Measurements from ENCODE around the gene NOC2L. TPM values are rescaled to one million over a fixed set of nuclear protein-coding genes. Genes with fewer than 3 reads are reported as not detected.

The NOC2L gene
- total RNA-seq, 1 donor from 2014 or later, result 106 TPM

DNA sequence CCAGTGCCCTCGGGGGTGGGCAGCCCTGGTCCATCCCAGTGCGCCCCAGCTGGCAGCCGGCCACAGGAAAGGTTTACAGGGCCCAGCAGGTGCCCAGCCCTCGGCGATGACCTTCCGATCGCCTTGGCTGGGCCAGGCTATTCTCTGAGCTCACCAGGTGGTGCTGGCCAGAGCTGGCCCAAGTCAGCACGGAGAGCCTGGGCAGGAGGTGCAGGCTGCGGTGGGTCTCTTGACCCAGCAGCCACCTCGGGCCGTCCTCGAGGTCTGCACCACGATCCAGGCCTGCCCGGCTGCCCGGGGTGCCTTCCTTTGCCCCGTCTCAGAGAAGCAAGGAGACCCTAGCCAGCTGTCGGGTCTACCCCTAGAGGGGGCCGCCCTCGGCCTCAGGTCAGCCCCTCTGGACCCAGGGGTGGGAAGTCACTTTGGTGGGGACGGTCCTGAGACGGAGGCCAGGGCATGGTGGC, 22.5 kb upstream of the NOC2L start:
- no peak for DNase-seq (ENCODE audit: low read depth, low spot score)
- Mint-ChIP-seq H3K36me3 (ENCODE audit: low read depth) (peaks cover 3% of the 10 kb centered on the region), H3K27me3 (ENCODE audit: low read depth) (peaks cover 36% of the 10 kb centered on the region), H3K4me1 (peaks cover 3% of the 10 kb centered on the region), H3K9me3 (peaks cover 3% of the 10 kb centered on the region), H3K27ac (ENCODE audit: unreplicated experiment) (no peak overlapping the region), H3K4me3 (no peak overlapping the region)
- TF ChIP-seq, protein P1, sequence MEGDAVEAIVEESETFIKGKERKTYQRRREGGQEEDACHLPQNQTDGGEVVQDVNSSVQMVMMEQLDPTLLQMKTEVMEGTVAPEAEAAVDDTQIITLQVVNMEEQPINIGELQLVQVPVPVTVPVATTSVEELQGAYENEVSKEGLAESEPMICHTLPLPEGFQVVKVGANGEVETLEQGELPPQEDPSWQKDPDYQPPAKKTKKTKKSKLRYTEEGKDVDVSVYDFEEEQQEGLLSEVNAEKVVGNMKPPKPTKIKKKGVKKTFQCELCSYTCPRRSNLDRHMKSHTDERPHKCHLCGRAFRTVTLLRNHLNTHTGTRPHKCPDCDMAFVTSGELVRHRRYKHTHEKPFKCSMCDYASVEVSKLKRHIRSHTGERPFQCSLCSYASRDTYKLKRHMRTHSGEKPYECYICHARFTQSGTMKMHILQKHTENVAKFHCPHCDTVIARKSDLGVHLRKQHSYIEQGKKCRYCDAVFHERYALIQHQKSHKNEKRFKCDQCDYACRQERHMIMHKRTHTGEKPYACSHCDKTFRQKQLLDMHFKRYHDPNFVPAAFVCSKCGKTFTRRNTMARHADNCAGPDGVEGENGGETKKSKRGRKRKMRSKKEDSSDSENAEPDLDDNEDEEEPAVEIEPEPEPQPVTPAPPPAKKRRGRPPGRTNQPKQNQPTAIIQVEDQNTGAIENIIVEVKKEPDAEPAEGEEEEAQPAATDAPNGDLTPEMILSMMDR (conservative IDR thresholded peaks at IDR 0.05), result no peak

DNA sequence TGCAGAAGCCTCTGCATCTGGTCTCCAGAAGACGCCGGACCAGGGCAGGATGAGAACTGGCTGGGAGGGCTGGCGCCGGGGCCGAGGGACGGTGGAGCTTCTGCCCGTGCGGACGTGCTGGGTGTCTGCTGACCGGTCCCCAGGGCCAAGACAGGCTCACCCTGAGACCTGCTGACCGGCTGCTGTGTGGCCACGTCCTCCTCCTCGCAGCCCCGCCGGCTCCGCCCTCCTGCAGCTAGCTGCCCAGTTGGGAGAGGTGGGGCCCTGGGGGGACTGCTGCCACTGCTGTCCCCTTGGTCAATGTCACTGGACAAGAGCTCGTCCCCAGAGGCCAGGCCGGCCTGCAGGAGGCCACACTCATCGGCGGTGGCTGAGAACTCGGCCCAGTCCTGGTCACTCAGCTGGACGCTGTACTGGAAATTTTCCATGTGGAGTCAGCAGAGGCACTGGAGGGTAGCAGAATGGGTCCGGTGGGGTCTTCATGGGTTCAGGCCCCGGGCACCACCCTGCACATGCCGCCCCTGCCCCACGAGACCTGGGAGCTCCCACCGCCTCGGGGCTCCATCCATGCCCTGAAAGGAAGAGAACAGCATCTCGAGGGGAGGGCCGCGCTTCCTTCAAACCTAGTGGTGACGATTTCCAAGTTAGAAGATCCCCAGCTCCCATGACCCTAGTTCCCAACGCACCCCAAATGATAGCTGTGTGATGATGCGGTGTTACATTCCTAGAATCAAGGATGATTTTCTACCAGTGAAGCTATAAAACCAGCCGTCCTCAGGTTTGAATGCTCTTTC, 21.7 kb upstream of the NOC2L start:
- H3K9me3 Mint-ChIP-seq, result peaks cover 3% of the 10 kb centered on the region
- peaks cover 34% of the 10 kb centered on the region for H3K27me3 Mint-ChIP-seq (ENCODE audit: low read depth)
- TF ChIP-seq, protein P1 (conservative IDR thresholded peaks at IDR 0.05), result no peak
- H3K36me3 Mint-ChIP-seq (ENCODE audit: low read depth), result peaks cover 3% of the 10 kb centered on the region
- no peak for DNase-seq (ENCODE audit: low read depth, low spot score)
- H3K4me3 Mint-ChIP-seq, result no peak overlapping the region
- H3K27ac Mint-ChIP-seq (ENCODE audit: unreplicated experiment), result no peak overlapping the region
- H3K4me1 Mint-ChIP-seq, result peaks cover 3% of the 10 kb centered on the region

DNA sequence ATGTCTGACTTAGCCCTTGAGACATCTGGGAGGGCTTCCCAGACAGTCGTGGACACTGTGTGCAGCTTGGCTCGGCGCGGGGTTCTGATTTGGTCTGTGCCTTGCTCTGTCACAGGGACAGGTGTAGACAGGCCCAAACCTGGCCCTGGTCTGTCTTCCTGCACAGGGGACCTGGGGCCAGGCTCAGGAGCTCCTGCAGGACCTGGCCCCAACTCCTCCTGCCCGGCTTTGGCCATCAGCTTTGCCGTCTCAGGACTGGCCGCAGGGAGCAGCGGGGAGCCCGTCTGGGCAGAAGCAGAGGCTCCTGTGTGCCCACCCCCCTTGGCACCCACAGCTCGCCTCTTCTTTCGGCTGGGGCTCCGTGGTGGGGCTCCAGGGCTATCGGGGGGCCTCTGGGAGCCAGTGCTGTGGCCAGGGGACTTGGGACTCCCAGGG, 21.1 kb upstream of the NOC2L start:
- TF ChIP-seq, protein P1 (conservative IDR thresholded peaks at IDR 0.05), result no peak
- no peak overlapping the region for H3K4me3 Mint-ChIP-seq

DNA sequence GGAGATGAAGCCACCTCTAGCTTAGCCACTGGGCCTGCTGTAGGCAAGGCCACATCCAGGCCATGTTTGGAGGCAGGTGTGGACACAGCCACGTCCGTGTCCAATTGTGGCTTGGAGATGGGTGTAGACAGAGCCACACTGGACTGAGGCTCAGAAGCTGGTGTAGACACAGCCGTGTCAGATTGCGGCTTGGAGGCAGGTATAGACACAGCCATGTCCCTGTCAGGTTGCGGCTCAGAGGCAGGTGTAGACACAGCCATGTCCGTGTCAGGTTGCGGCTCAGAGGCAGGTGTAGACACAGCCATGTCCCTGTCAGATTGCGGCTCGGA, 20.7 kb upstream of the NOC2L start:
- peaks cover 3% of the 10 kb centered on the region for H3K9me3 Mint-ChIP-seq
- H3K27me3 Mint-ChIP-seq (ENCODE audit: low read depth), result peaks cover 31% of the 10 kb centered on the region
- H3K4me1 Mint-ChIP-seq, result peaks cover 3% of the 10 kb centered on the region
- no peak for DNase-seq (ENCODE audit: low read depth, low spot score)
- peaks cover 3% of the 10 kb centered on the region for H3K36me3 Mint-ChIP-seq (ENCODE audit: low read depth)
- H3K27ac Mint-ChIP-seq (ENCODE audit: unreplicated experiment), result no peak overlapping the region
- no peak overlapping the region for H3K4me3 Mint-ChIP-seq
- TF ChIP-seq, protein P1 (conservative IDR thresholded peaks at IDR 0.05), result no peak

More for the DNA sequence above, 21.1 kb upstream of the NOC2L start:
- H3K9me3 Mint-ChIP-seq, result peaks cover 3% of the 10 kb centered on the region
- H3K27me3 Mint-ChIP-seq (ENCODE audit: low read depth), result peaks cover 31% of the 10 kb centered on the region
- peaks cover 3% of the 10 kb centered on the region for H3K36me3 Mint-ChIP-seq (ENCODE audit: low read depth)
- H3K27ac Mint-ChIP-seq (ENCODE audit: unreplicated experiment), result no peak overlapping the region
- DNase-seq (ENCODE audit: low read depth, low spot score), result no peak
- H3K4me1 Mint-ChIP-seq, result peaks cover 3% of the 10 kb centered on the region

DNA sequence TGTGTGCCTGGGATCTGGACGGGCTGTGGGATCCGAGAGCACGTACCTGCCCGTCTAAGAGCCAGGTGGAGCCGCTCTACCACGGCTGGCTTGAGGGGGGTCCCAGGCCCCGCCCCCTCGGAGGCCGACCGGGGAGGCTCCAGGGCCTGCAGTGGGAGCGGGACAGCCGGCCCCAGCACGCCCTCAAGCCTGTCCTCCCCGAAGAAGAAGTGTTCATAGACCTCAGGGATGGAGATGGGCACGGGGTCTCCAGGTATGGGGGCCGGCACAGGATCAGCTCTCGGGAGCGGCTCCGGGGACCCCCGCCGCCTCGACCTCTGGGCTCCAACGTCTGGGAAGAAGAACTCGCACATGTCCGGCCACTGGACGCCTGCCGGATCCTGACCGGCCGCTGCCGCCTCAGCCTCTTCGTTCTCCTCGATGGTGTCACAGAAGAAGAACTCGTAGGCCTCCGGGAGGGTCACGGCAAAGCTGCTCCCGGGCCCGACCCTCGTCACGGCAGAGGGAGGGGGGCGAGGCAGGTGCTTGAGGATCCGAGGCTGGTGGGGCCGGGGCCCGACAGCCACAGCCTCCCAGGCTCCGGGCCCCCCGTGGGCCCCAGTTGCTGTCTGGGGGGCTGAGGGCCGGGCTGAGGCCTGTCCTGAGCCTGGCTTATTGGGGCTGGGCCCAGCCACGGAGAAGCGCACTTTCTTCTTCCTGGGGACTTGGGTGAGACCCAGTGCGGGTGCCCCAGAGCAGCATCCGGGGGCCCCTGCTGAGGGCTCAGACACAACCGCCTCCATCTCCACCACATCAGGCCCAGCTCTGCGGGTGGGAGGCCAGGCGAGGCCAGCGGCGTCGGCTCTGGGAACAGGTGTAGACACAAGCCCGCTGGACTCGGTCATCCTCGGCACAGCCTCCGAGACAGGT, 20.0 kb upstream of the NOC2L start:
- Mint-ChIP-seq H3K9me3 (peaks cover 3% of the 10 kb centered on the region), H3K4me1 (peaks cover 3% of the 10 kb centered on the region), H3K27me3 (ENCODE audit: low read depth) (peaks cover 29% of the 10 kb centered on the region), H3K4me3 (no peak overlapping the region), H3K27ac (ENCODE audit: unreplicated experiment) (no peak overlapping the region), H3K36me3 (ENCODE audit: low read depth) (peaks cover 3% of the 10 kb centered on the region)
- TF ChIP-seq, protein P1 (conservative IDR thresholded peaks at IDR 0.05), result no peak
- DNase-seq (ENCODE audit: low read depth, low spot score), result no peak

Measured in neural crest cell (in vitro differentiated cells).